Renal pelvis (tissue), 4 donors: ENCODE measurements around the gene HK1. TPM values are rescaled to one million over a fixed set of nuclear protein-coding genes. Genes with fewer than 3 reads are reported as not detected.

ENCODE experiments used
- DNase-seq: peaks from one replicate; pipeline ENCODE4 v3.0.0-alpha.2; 2013
- polyA plus RNA-seq, 3 donors: library from polyadenylated mRNA; unstranded; fragments of 120-200 nt; gene quantifications; one replicate each; pipeline ENCODE4 v1.2.1, GENCODE V29; 2013; ENCODE audit not compliant: insufficient read length in 3 of 3

Gene HK1
- polyA plus RNA-seq, 3 donors: 48.5 to 56.6 (median 51.2) TPM

GRCh38 chr10:69344591-69345252, 66.4 kb downstream of the HK1 start:
- no peak for DNase-seq

- no peak for DNase-seq
These were observed 67.1 kb downstream of the HK1 start for GRCh38 chr10:69345402-69345801.

DNA sequence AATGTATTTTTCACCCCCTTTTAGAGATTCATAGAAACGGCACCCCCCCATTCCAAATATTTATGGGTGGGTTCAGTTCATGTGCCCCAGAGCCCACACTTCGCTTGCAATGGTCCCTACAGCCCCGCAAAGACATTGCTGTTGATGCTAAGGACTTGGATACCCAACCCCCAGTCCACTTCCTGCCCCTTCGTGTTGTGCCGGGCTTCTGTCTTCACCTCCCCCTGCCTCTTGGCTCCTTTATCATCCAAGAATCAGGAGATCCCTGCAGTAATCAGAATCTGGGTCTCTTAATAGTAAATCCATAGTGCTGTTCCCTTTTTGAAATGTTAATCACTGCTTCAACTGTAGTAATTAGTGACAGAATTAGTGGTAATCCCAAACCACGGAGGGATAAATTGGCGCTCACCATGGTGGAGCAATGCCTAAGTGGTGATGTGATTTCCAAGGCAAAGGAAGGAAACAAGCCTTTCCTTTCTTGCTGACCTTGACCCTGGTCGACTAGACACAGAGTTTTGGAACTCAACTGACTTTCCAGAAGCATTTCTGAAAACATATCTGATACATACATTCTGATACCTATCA, 67.7 kb downstream of the HK1 start:
- DNase-seq: no peak

GRCh38 chr10:69346776-69347175, 68.5 kb downstream of the HK1 start:
- no peak for DNase-seq

DNA sequence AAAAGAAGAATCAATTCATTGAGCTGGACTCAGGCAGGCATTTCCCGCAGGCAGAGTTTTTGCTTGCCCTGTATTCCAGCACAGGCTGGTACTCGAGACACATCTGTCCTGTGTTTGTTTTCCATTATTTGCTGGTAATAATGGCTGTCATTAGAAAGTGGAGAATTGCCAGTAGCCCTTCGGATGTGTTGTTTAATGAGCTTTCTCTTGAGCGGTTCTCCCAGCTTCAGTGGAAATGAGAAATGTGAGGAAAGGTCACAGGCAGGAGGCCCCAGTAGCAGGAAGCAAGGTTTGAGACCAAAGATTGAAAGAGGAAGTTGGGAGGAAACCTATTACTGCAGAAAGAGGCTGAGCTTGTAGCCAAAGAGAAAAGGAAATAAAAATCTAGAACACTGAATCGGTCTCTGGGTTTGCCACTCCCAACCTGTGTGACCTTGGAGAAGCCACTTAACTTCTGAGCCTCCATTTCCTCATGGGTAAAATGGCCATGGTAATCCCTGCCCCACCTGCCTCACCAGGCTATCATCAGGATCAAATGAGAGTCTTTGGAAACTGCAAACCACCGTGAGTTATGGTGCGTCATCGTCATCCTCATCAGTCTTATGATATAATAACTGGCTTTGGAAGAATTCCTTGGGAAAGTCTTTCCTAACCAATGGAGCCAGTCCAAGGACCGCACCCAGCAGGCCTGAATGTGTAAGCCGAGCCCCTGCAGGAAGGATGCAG, 70.7 kb downstream of the HK1 start:
- no peak for DNase-seq

GRCh38 chr10:69349542-69349888, 71.2 kb downstream of the HK1 start:
- no peak for DNase-seq

GRCh38 chr10:69351589-69351988, 73.3 kb downstream of the HK1 start:
- DNase-seq: no peak

- no peak for DNase-seq
These were observed 74.4 kb downstream of the HK1 start for GRCh38 chr10:69352569-69353264.

DNA sequence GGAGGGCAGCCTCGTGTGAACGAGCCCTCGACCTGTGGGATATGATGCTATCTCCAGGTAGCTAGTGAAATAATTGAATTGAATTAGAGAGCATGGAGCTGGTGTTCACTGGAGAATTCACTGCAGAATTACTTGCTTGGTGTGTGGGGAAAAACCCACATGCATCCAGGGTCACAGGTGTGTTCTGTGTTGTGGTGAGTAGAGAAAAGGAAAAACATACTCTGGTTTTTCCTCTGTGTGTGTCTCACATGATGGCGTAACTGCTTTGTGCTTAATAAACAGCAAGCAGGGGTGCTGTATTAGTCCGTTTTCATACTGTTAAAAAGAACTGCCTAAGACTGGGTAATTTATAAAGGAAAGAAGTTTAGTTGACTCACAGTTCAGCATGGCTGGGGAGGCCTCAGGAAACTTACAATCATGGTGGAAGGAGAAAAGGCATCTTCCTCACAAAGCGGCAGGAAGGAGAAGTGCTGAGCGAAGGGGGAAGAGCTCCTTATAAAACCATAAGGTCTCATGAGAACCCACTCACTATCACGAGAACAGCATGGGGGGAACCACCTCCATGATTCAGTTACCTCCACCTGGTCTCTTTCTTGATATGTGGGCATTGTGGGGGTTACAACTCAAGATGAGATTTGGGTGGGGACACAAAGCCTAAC, 75.8 kb downstream of the HK1 start:
- DNase-seq: no peak

DNA sequence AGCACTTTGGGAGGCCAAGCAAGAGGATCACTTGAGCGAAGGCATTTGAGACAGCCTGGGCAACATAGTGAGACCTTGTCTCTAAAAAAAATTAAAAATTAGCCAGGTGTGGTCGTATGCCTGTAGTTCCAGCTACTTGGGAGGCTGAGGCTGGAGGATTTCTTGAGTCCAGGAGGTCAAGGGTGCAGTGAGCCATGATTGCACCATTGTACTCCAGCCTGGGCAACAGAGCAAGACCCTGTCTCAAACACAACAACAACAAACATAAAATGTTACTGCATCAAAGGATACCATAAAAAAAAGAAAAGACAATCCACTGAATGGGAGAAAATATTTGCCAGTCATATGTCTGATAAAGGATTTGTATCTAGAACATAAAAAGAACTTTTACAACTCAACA, 77.9 kb downstream of the HK1 start:
- DNase-seq: no peak

GRCh38 chr10:69358148-69358795, 80.0 kb downstream of the HK1 start:
- DNase-seq: no peak

GRCh38 chr10:69359148-69359547, 80.9 kb downstream of the HK1 start:
- DNase-seq: no peak

GRCh38 chr10:69359594-69359993, 81.3 kb downstream of the HK1 start:
- no peak for DNase-seq

DNA sequence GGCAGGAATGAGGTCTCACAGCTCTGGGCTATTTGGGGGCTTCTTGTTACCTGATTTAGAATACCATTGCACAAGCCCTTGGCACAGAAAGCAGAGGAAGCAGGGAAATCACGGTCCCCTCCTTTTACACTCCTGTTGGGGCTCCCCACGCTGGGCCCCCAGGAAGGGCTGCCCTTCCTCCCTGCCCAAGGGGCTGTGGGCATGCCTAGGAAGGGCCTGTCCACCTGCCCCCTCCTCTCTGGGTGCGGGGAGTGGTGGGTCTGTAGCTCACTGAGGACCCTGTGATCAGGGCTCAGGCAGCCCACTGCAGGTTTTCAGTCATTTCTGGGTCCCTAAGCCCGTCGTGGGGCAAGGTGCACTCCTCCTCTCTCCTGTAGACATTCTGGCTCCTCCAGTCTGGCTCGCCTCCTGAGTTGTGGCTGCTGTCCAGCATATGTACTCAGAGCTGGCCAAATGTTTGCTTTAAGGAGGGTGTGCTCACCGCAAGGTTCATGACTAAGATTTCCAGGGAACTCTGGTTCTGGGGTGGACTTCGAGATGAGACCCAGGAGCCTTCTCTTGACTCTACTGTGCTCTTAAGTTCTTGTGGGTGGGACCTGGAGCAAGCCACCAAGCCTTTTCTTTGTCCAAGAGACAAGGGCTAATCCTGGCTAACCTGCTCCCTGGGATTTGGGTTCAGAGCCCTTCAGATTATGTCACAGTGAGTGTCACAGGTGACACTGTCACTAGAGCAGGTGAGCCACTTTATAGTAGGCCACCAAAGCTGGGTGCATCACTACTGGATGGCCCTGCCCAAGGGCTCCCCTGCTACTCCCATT, 82.4 kb downstream of the HK1 start:
- DNase-seq: no peak

GRCh38 chr10:69361303-69361614, 83.0 kb downstream of the HK1 start:
- no peak for DNase-seq

GRCh38 chr10:69362471-69362954, 84.2 kb downstream of the HK1 start:
- no peak for DNase-seq

- DNase-seq: no peak
These were observed 85.4 kb downstream of the HK1 start for GRCh38 chr10:69363666-69364065.

- DNase-seq: no peak
These were observed 86.1 kb downstream of the HK1 start for GRCh38 chr10:69364232-69364940.

DNA sequence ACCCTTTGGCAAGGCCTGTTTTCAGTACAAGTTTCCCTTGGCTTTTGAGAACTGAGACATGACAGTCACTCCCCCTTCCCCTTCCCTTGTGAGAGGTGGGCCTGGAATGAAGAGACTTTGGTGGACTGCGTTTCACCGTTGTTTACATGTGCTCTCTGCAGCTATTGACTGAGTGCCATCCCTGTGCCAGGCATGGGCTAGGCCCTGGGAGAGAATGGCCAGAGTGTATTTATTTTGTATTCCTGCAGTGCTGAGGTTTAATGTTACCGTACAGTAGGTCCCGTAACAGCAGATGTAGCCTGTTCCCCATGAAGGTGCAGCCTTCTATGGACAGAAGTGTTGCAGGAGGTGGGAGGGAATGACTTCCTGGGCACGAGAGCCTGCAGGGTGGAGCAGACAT, 88.4 kb downstream of the HK1 start:
- no peak for DNase-seq

DNA sequence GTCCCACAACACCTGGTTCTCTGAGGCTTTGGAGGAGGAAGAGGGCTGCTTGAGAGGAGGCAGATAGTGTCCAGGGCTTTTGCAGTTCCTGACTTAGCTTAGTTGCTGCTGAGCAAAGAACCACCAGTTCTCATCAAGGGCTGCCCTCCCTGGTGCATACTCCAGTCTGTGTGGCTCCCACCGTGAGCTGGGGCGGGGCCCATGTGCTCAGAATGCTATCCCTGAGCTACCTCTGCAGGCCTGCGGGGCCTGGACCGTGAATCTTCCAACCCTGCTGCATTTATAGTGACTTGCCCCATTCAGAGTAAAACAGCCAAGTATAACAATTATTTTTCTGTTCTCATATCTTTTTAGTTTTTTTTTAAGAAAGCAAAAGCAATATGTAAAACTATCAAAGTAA, 89.2 kb downstream of the HK1 start:
- no peak for DNase-seq
